Loucy (cell line): Measurements from ENCODE around the gene MAML2.

ENCODE experiments used
- CTCF ChIP-seq: fragments of 200-600 bp; sonication (generic); conservative IDR thresholded peaks from 2 replicates; pipeline ENCODE4 v1.5.1; 2014; ENCODE audit warnings: mild to moderate bottlenecking, antibody characterized with exemption, low read length
- EZH2phosphoT487 ChIP-seq: fragments of 200-600 bp; IDR thresholded peaks from 2 replicates; pipeline ENCODE4 v1.6.1; 2018; ENCODE audit warnings: antibody characterized with exemption, mild to moderate bottlenecking, moderate library complexity, borderline replicate concordance

GRCh38 chr11:96213500-96213899 lies 129.5 kb downstream of the MAML2 start:
- TF ChIP-seq CTCF (no peak), EZH2phosphoT487 (no peak)
